ENCODE measurements around the gene CD7. TPM values are rescaled to one million over a fixed set of nuclear protein-coding genes. Genes with fewer than 3 reads are reported as not detected.
A peak's percentile ranks its signal among the peaks of the same experiment; 100 is the strongest.

Gene CD7
- total RNA-seq, 1 donor from 2014 or later, result not detected

- H3K9me3 Mint-ChIP-seq, result no peaks in the 10 kb centered on the region
- Histone ChIP-seq H3K9me3 (ENCODE audit: low read depth) (no peaks in the 10 kb centered on the region), H3K4me2 (no peak overlapping the region), H3F3A (ENCODE audit: low read depth) (peaks cover 14% of the 10 kb centered on the region), H3K27me3 (peaks cover 6% of the 10 kb centered on the region), H3K36me3 (no peaks in the 10 kb centered on the region), H3K4me1 (peaks cover 19% of the 10 kb centered on the region), H3K4me3 (no peak overlapping the region), H3K27ac (no peak overlapping the region), H4K20me1 (ENCODE audit: low read depth) (no peaks in the 10 kb centered on the region), H3K79me2 (ENCODE audit: low read depth) (no peaks in the 10 kb centered on the region), H3K9ac (no peak overlapping the region), H2AFZ (replicated peaks) (no peak overlapping the region)
- no peaks in the 10 kb centered on the region for H3K36me3 Mint-ChIP-seq
- H3K4me1 Mint-ChIP-seq, result peaks cover 17% of the 10 kb centered on the region
- H3K27me3 Mint-ChIP-seq (ENCODE audit: insufficient read depth, low read depth), result peaks cover 9% of the 10 kb centered on the region
- H3K27ac Mint-ChIP-seq, result peak overlapping the region; percentile 76
- no peak for DNase-seq (ENCODE audit: low spot score)
- TF ChIP-seq EZH2 (IDR thresholded peaks at IDR 0.05) (no peak), CTCF (IDR thresholded peaks at IDR 0.05) (no peak), EZH2phosphoT487 (IDR thresholded peaks at IDR 0.05) (no peak)
- no peak overlapping the region for H3K4me3 Mint-ChIP-seq
Measured at GRCh38 chr17:82314012-82314726, 3.2 kb downstream of the CD7 start.

- Mint-ChIP-seq H3K36me3 (no peaks in the 10 kb centered on the region), H3K27me3 (ENCODE audit: insufficient read depth, low read depth) (peaks cover 9% of the 10 kb centered on the region), H3K9me3 (no peaks in the 10 kb centered on the region), H3K4me3 (no peak overlapping the region), H3K27ac (peak overlapping the region; percentile 19), H3K4me1 (peaks cover 17% of the 10 kb centered on the region)
- H2AFZ ChIP-seq (replicated peaks), result no peak overlapping the region
- no peak overlapping the region for H3K4me2 ChIP-seq
- DNase-seq (ENCODE audit: low spot score), result no peak
- peaks cover 19% of the 10 kb centered on the region for H3K4me1 ChIP-seq
- no peaks in the 10 kb centered on the region for H3K9me3 ChIP-seq (ENCODE audit: low read depth)
- H3K36me3 ChIP-seq, result no peaks in the 10 kb centered on the region
- no peaks in the 10 kb centered on the region for H3K79me2 ChIP-seq (ENCODE audit: low read depth)
- H3F3A ChIP-seq (ENCODE audit: low read depth), result peaks cover 6% of the 10 kb centered on the region
- TF ChIP-seq CTCF (IDR thresholded peaks at IDR 0.05), result no peak
- no peak for TF ChIP-seq EZH2phosphoT487 (IDR thresholded peaks at IDR 0.05)
- no peak for TF ChIP-seq EZH2 (IDR thresholded peaks at IDR 0.05)
- H3K27ac ChIP-seq, result no peak overlapping the region
- H3K27me3 ChIP-seq, result peaks cover 14% of the 10 kb centered on the region
- H3K4me3 ChIP-seq, result no peak overlapping the region
- no peaks in the 10 kb centered on the region for H4K20me1 ChIP-seq (ENCODE audit: low read depth)
- no peak overlapping the region for H3K9ac ChIP-seq
Measured at GRCh38 chr17:82313195-82314011, 4.0 kb downstream of the CD7 start.

- Histone ChIP-seq H3K9ac (no peak overlapping the region), H4K20me1 (ENCODE audit: low read depth) (no peaks in the 10 kb centered on the region), H3K27me3 (peaks cover 18% of the 10 kb centered on the region), H3K4me2 (no peak overlapping the region), H3K27ac (no peak overlapping the region), H2AFZ (replicated peaks) (no peak overlapping the region), H3K79me2 (ENCODE audit: low read depth) (no peaks in the 10 kb centered on the region), H3K4me3 (no peak overlapping the region), H3F3A (ENCODE audit: low read depth) (no peaks in the 10 kb centered on the region), H3K36me3 (no peaks in the 10 kb centered on the region), H3K4me1 (peaks cover 13% of the 10 kb centered on the region), H3K9me3 (ENCODE audit: low read depth) (no peaks in the 10 kb centered on the region)
- TF ChIP-seq EZH2 (IDR thresholded peaks at IDR 0.05) (no peak), EZH2phosphoT487 (IDR thresholded peaks at IDR 0.05) (no peak), CTCF (IDR thresholded peaks at IDR 0.05) (no peak)
- no peaks in the 10 kb centered on the region for H3K36me3 Mint-ChIP-seq
- peaks cover 15% of the 10 kb centered on the region for H3K27me3 Mint-ChIP-seq (ENCODE audit: insufficient read depth, low read depth)
- DNase-seq (ENCODE audit: low spot score), result no peak
- no peak overlapping the region for H3K27ac Mint-ChIP-seq
- H3K4me1 Mint-ChIP-seq, result peaks cover 17% of the 10 kb centered on the region
- no peak overlapping the region for H3K4me3 Mint-ChIP-seq
- H3K9me3 Mint-ChIP-seq, result no peaks in the 10 kb centered on the region
Measured at GRCh38 chr17:82311971-82312370, 5.4 kb downstream of the CD7 start.

Data from neural progenitor cell (in vitro differentiated cells).